HEK293 (cell line): ENCODE results near the gene MYOD1.

ENCODE experiments used
- CTCF ChIA-PET: fragments of 350-600 bp; formaldehyde crosslinking; extraction: SDS; loops from one replicate; lab custom pipeline; 2021; ENCODE audit warnings: antibody characterized with exemption; lab: Yijun Ruan, JAX
- POLR2A ChIA-PET: fragments of 300-600 bp; formaldehyde crosslinking; extraction: SDS; loops from one replicate; lab custom pipeline; 2020; ENCODE audit warnings: antibody characterized with exemption, inconsistent platforms; lab: Yijun Ruan, JAX
- H3K27ac ChIP-seq: fragments of 200-500 bp; sonication (Bioruptor generic); 2 replicates; pipeline ENCODE4 v1.5.1; 2014; ENCODE audit warnings: low read depth, low read length, control low read depth, inconsistent platforms; ENCODE audit errors: extremely low read depth
- H3K36me3 ChIP-seq, 2 experiments: fragments of 200-500 bp in 1 of 2; sonication (Bioruptor generic) in 1 of 2; 1 replicate in 1 of 2; 2 replicates in 1 of 2; pipeline ENCODE4 v1.5.1; 2014 to 2017; ENCODE audit warnings: inconsistent platforms in 2 of 2, low read length in 2 of 2; ENCODE audit not compliant: control insufficient read depth in 2 of 2, insufficient read depth in 1 of 2
- H3K4me1 ChIP-seq: fragments of 200-500 bp; sonication (Bioruptor generic); 2 replicates; pipeline ENCODE4 v1.5.1; 2014; ENCODE audit warnings: mild to moderate bottlenecking, low read length, inconsistent platforms; ENCODE audit not compliant: control insufficient read depth, insufficient read depth
- H3K4me3 ChIP-seq: 2 replicates; pipeline ENCODE4 v1.5.1; 2011; ENCODE audit warnings: low read depth, mild to moderate bottlenecking, control low read depth, low read length, moderate library complexity
- H3K9me3 ChIP-seq: fragments of 200-500 bp; sonication (Bioruptor generic); 2 replicates; pipeline ENCODE4 v1.5.1; 2014; ENCODE audit warnings: low read depth, low read length, inconsistent platforms; ENCODE audit not compliant: control insufficient read depth, insufficient read depth
- AEBP2 ChIP-seq: fragments of 450-650 bp; formaldehyde crosslinking; IDR thresholded peaks from 2 replicates; pipeline ENCODE4 v1.5.1; 2016; ENCODE audit warnings: missing biosample characterization, missing genetic modification characterization, borderline replicate concordance
- BCL11A ChIP-seq: fragments of 450-650 bp; formaldehyde crosslinking; IDR thresholded peaks from 2 replicates; pipeline ENCODE4 v1.5.1; 2016; ENCODE audit warnings: low read depth, missing biosample characterization, missing genetic modification characterization
- BCL6B ChIP-seq: fragments of 450-650 bp; formaldehyde crosslinking; IDR thresholded peaks from 2 replicates; pipeline ENCODE4 v1.5.1; 2017; ENCODE audit warnings: missing biosample characterization, missing genetic modification characterization
- KLF7 ChIP-seq: fragments of 450-650 bp; formaldehyde crosslinking; IDR thresholded peaks from 2 replicates; pipeline ENCODE4 v1.5.1; 2016; ENCODE audit warnings: missing biosample characterization, missing genetic modification characterization, borderline replicate concordance
- RBAK ChIP-seq: fragments of 450-650 bp; formaldehyde crosslinking; IDR thresholded peaks from 2 replicates; pipeline ENCODE4 v1.5.1; 2016; ENCODE audit warnings: missing biosample characterization, missing genetic modification characterization
- SETDB1 ChIP-seq: IDR thresholded peaks from one replicate; pipeline ENCODE4 v1.6.1; 2017; ENCODE audit warnings: mild to moderate bottlenecking, low read length, moderate library complexity, mixed read lengths; ENCODE audit not compliant: insufficient read length
- ZBTB7A ChIP-seq: fragments of 450-650 bp; formaldehyde crosslinking; IDR thresholded peaks from 2 replicates; pipeline ENCODE4 v1.5.1; 2016; ENCODE audit warnings: low read depth, missing biosample characterization, missing genetic modification characterization
- ZNF311 ChIP-seq: fragments of 450-650 bp; formaldehyde crosslinking; IDR thresholded peaks from 2 replicates; pipeline ENCODE4 v1.5.1; 2017; ENCODE audit warnings: missing biosample characterization, missing genetic modification characterization, borderline replicate concordance
- ZNF341 ChIP-seq: fragments of 450-650 bp; formaldehyde crosslinking; IDR thresholded peaks from 2 replicates; pipeline ENCODE4; 2016; ENCODE audit warnings: low read depth, missing biosample characterization, missing genetic modification characterization
- ZNF37A ChIP-seq: fragments of 450-650 bp; IDR thresholded peaks from 2 replicates; pipeline ENCODE4 v1.5.1; 2018; ENCODE audit warnings: missing biosample characterization, missing genetic modification characterization
- ZNF514 ChIP-seq: fragments of 450-650 bp; formaldehyde crosslinking; IDR thresholded peaks from 2 replicates; pipeline ENCODE4 v1.5.1; 2016; ENCODE audit warnings: missing biosample characterization, missing genetic modification characterization
- ZNF629 ChIP-seq: fragments of 450-650 bp; formaldehyde crosslinking; IDR thresholded peaks from 2 replicates; pipeline ENCODE4 v1.5.1; 2017; ENCODE audit warnings: missing biosample characterization, missing genetic modification characterization
- ZNF660 ChIP-seq: fragments of 450-650 bp; IDR thresholded peaks from 2 replicates; pipeline ENCODE4 v1.5.1; 2018; ENCODE audit warnings: missing biosample characterization, mild to moderate bottlenecking, missing genetic modification characterization
- ZNF747 ChIP-seq: fragments of 450-650 bp; formaldehyde crosslinking; IDR thresholded peaks from 2 replicates; pipeline ENCODE4 v1.5.1; 2016; ENCODE audit warnings: missing biosample characterization, missing genetic modification characterization
- ZNF76 ChIP-seq: fragments of 450-650 bp; formaldehyde crosslinking; IDR thresholded peaks from 2 replicates; pipeline ENCODE4; 2016; ENCODE audit warnings: low read depth, missing biosample characterization, missing genetic modification characterization, borderline replicate concordance
- ZNF785 ChIP-seq: fragments of 450-650 bp; formaldehyde crosslinking; IDR thresholded peaks from 2 replicates; pipeline ENCODE4 v1.5.1; 2016; ENCODE audit warnings: missing biosample characterization, missing genetic modification characterization
- ZNF843 ChIP-seq: fragments of 450-650 bp; formaldehyde crosslinking; IDR thresholded peaks from 2 replicates; pipeline ENCODE4 v1.5.1; 2016; ENCODE audit warnings: missing biosample characterization, missing genetic modification characterization

The MYOD1 gene

GRCh38 chr11:17673951-17674350, 45.4 kb upstream of the MYOD1 start:
- Histone ChIP-seq H3K9me3 (no peaks in the 10 kb centered on the region), H3K4me1 (no peaks in the 10 kb centered on the region), H3K36me3 (no peaks in the 10 kb centered on the region)
- POLR2A ChIA-PET, result no interaction called here
- CTCF ChIA-PET, result interaction anchor here (0.8 to 1.2 kb wide), 2 partner anchors 57 to 304 kb away, joined by 3 to 4 read pairs; no protein-coding TSS in a partner anchor
- TF ChIP-seq RBAK (tag by site-specific recombination) (no peak), ZNF76 (tag by site-specific recombination) (no peak), ZBTB7A (tag by site-specific recombination) (no peak), KLF7 (tag by site-specific recombination) (no peak), ZNF311 (no peak)
- TF ChIP-seq, all 188 proteins: peak for 0
- Histone ChIP-seq H3K27ac (no peak overlapping the region), H3K4me3 (no peak overlapping the region)

- no peak overlapping the region for H3K4me3 ChIP-seq
- H3K27ac ChIP-seq, result no peak overlapping the region
- no peaks in the 10 kb centered on the region for H3K4me1 ChIP-seq
- CTCF ChIA-PET, result interaction anchor here (0.7 to 1.7 kb wide), 3 partner anchors 38 to 48 kb away, joined by 3 to 8 read pairs (median 5); no protein-coding TSS in a partner anchor
- H3K9me3 ChIP-seq, result no peaks in the 10 kb centered on the region
- POLR2A ChIA-PET, result no interaction called here
- no peaks in the 10 kb centered on the region for H3K36me3 ChIP-seq
- TF ChIP-seq ZNF785 (tag by site-specific recombination) (no peak), ZNF629 (tag by site-specific recombination) (no peak), ZNF747 (tag by site-specific recombination) (no peak), ZNF514 (tag by site-specific recombination) (no peak), BCL6B (tag by site-specific recombination) (no peak), BCL11A (tag by site-specific recombination) (no peak), ZNF341 (tag by site-specific recombination) (no peak), ZNF660 (tag by site-specific recombination) (no peak), AEBP2 (no peak), ZNF37A (tag by site-specific recombination) (no peak)
Measured at GRCh38 chr11:17682848-17683247, 36.5 kb upstream of the MYOD1 start.

GRCh38 chr11:17683377-17684161, 35.8 kb upstream of the MYOD1 start:
- TF ChIP-seq ZNF843 (tag by site-specific recombination) (no peak), SETDB1 (peak; percentile 24)
- ChIA-PET POLR2A (no interaction called here), CTCF (interaction anchor here (0.5 to 1.7 kb wide), 4 partner anchors 39 to 432 kb away, joined by 3 to 8 read pairs (median 4); no protein-coding TSS in a partner anchor)
- Histone ChIP-seq H3K27ac (no peak overlapping the region), H3K36me3 (no peaks in the 10 kb centered on the region), H3K4me3 (no peak overlapping the region), H3K9me3 (no peaks in the 10 kb centered on the region), H3K4me1 (no peaks in the 10 kb centered on the region)
